Activated naive CD8-positive, alpha-beta T cell treated with anti-CD3 and anti-CD28 coated beads, Interleukin-2, amount 50 U/mL, for 24 hours (primary cell): Measurements from ENCODE around the gene S100P.

Source experiments
- ATAC-seq: fragments of 150-1000 bp; cut with Tn5 transposase; one replicate; pipeline ENCODE4 v1.10.0; 2021
- DNase-seq: peaks from one replicate; pipeline ENCODE4 v3.0.0; 2021
- H3K27ac Mint-ChIP-seq: one replicate; pipeline ENCODE4 v1.8.0; 2021; ENCODE audit warnings: mild to moderate bottlenecking, mixed read lengths
- H3K27me3 Mint-ChIP-seq: one replicate; pipeline ENCODE4 v1.8.0; 2021; ENCODE audit warnings: mixed read lengths
- H3K36me3 Mint-ChIP-seq: one replicate; pipeline ENCODE4 v1.8.0; 2021; ENCODE audit warnings: low read depth, mixed read lengths
- H3K4me1 Mint-ChIP-seq: one replicate; pipeline ENCODE4 v1.8.0; 2021; ENCODE audit warnings: mixed read lengths
- H3K4me3 Mint-ChIP-seq: one replicate; pipeline ENCODE4 v1.8.0; 2021; ENCODE audit warnings: mild to moderate bottlenecking, moderate library complexity, mixed read lengths
- H3K9me3 Mint-ChIP-seq: one replicate; pipeline ENCODE4 v1.8.0; 2021; ENCODE audit warnings: mixed read lengths

Gene S100P

GRCh38 chr4:6732441-6733357 is 39.0 kb downstream of the S100P start:
- Mint-ChIP-seq H3K27me3 (no peaks in the 10 kb centered on the region), H3K4me1 (peaks cover 3% of the 10 kb centered on the region), H3K9me3 (no peaks in the 10 kb centered on the region), H3K4me3 (no peak overlapping the region), H3K36me3 (no peaks in the 10 kb centered on the region), H3K27ac (no peak overlapping the region)
- ATAC-seq (peak; percentile 21), DNase-seq (no peak)

GRCh38 chr4:6733358-6734164 is 39.9 kb downstream of the S100P start:
- Mint-ChIP-seq H3K4me1 (no peaks in the 10 kb centered on the region), H3K36me3 (no peaks in the 10 kb centered on the region), H3K9me3 (no peaks in the 10 kb centered on the region), H3K27me3 (no peaks in the 10 kb centered on the region), H3K27ac (no peak overlapping the region), H3K4me3 (no peak overlapping the region)
- DNase-seq (no peak), ATAC-seq (no peak)

DNA sequence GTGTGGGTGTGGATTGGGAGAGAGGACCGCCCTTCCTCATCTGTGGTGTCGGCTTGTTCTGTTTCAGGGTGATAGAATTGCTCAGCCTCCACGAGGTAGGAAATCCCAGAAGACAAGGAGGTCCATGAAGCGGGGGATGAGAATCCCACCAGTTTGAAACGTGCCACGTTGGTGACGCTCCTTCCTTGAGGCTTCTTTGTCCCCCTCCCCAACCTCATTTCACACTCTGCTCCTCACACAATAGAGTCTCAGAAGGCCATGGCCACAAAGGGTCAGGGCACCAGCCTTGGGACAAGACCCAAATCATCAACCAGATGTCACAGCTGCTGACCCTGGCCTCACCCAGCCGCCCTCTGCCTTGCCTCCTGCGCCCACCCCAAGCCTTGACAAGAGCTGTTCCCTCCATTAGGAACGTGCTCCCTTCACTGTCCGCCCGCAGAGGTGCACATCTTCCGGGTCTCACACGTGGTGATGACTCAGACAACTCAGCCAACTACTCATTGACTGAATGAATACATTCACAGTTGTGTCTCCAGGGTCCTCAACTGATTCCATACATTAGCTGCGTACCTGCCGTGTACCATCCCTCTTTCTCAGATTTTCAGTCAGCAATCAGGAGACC is 40.6 kb downstream of the S100P start:
- H3K4me3 Mint-ChIP-seq: no peak overlapping the region
- no peaks in the 10 kb centered on the region for H3K36me3 Mint-ChIP-seq
- H3K27me3 Mint-ChIP-seq: no peaks in the 10 kb centered on the region
- H3K27ac Mint-ChIP-seq: no peak overlapping the region
- no peaks in the 10 kb centered on the region for H3K9me3 Mint-ChIP-seq
- DNase-seq (no peak), ATAC-seq (no peak)
- H3K4me1 Mint-ChIP-seq: no peaks in the 10 kb centered on the region

DNA sequence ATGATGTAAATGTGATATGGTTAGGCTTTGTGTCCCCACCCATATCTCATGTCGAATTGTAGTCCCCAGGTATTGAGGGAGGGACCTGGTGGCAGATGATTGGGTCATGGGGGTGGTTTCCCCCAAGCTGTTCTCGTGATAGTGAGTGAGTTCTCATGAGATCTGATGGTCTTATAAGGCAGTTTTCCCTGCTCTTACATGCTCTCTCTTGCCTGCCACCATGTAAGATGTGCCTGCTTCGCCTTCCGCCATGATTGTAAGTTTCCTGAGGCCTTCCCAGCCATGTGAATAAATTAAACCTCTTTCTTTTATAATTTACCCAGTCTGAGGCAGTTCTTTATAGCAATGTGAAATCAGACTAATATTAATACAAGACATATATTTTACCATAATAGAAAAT is 46.2 kb downstream of the S100P start:
- DNase-seq (no peak), ATAC-seq (no peak)
- H3K4me1 Mint-ChIP-seq: peaks cover 3% of the 10 kb centered on the region
- H3K9me3 Mint-ChIP-seq: no peaks in the 10 kb centered on the region
- no peak overlapping the region for H3K27ac Mint-ChIP-seq
- no peaks in the 10 kb centered on the region for H3K27me3 Mint-ChIP-seq
- no peak overlapping the region for H3K4me3 Mint-ChIP-seq
- no peaks in the 10 kb centered on the region for H3K36me3 Mint-ChIP-seq

DNA sequence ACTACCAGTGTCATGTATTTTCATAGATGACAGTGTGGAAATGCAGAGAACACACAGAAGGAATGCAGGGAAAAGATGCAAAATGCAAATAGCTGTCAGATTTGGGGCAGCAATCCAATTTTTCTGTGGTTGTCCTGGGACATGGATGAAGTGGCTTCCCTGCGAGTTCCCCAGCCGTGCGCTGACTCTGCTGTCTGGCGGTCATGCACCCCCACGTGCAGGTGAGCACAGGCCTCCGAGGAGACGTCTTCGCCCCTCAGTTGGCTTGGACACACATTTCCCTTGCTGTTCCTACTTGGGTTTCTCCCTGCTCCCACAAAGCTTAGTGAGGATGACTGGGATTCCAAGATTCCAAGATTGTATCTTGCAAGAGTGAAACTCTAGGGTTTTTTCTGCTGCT is 46.7 kb downstream of the S100P start:
- peaks cover 3% of the 10 kb centered on the region for H3K4me1 Mint-ChIP-seq
- no peaks in the 10 kb centered on the region for H3K36me3 Mint-ChIP-seq
- H3K4me3 Mint-ChIP-seq: no peak overlapping the region
- no peaks in the 10 kb centered on the region for H3K27me3 Mint-ChIP-seq
- H3K27ac Mint-ChIP-seq: no peak overlapping the region
- H3K9me3 Mint-ChIP-seq: no peaks in the 10 kb centered on the region
- no peak for DNase-seq
- no peak for ATAC-seq

DNA sequence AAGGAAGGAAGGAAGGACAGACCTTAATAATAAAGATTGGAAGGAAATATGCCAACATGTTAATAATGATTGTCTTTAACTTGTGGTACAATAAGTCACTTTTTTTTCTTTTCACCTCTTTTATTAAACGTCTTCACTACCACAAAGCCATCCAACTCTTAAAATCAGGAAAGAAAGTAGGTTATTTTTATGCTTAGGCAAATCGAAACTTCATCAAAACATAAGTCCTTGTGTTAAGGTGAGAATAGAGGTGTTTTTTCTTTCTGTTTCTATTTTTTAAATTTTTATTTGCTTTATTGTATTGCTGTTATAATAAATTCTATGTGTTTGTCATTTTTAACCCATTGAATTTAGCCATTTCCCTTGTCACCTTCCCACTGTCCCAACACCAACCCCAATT is 48.8 kb downstream of the S100P start:
- peaks cover 3% of the 10 kb centered on the region for H3K4me1 Mint-ChIP-seq
- ATAC-seq (no peak), DNase-seq (no peak)
- H3K36me3 Mint-ChIP-seq: no peaks in the 10 kb centered on the region
- H3K27ac Mint-ChIP-seq: no peak overlapping the region
- H3K4me3 Mint-ChIP-seq: no peak overlapping the region
- H3K27me3 Mint-ChIP-seq: no peaks in the 10 kb centered on the region
- no peaks in the 10 kb centered on the region for H3K9me3 Mint-ChIP-seq

DNA sequence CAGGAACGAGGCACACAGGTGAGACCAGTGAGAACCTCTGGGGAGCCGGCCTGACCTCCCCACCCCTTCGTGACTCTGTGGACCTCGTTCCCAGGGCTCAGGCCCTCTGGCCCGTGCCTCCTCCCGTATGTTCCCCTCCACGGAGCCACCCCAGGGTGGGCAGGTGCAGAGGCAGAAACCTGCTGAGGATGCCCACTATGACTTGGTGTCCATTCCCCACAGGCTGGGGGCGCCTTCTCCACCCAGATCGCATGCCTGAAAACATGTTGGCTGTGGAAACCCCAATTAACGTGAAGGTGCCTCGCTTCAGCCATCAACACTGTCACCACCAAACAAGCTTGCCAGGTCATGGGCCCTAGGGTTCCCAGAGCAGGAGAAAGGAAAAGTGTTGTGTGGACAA is 49.3 kb downstream of the S100P start:
- DNase-seq (no peak), ATAC-seq (no peak)
- Mint-ChIP-seq H3K4me1 (peaks cover 3% of the 10 kb centered on the region), H3K27me3 (no peaks in the 10 kb centered on the region), H3K4me3 (no peak overlapping the region), H3K36me3 (no peaks in the 10 kb centered on the region), H3K27ac (no peak overlapping the region), H3K9me3 (no peaks in the 10 kb centered on the region)
